ENCODE results near the gene ENTPD1. TPM values are rescaled to one million over a fixed set of nuclear protein-coding genes. Genes with fewer than 3 reads are reported as not detected.

The ENTPD1 gene
- total RNA-seq, 1 experiment from 2014 or later: not detected

DNA sequence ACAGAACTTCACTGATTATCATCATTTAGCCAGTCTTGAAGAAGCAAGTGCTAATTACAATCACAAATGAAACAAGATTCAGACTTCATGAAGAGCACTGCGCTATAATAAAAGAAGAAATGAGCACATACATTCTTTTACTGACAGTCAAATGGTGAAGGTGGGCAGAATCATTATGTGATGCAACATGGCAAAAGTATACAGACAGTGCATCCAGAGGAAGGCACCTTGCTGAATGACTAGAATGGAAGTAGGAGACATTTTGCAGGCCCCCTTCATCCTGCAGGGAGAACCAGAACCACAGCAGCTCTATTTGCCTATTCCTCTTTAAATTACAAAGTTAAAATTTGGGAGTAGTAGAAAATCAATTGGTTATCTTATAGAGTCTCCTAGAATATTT lies 120.8 kb downstream of the ENTPD1 start:
- Mint-ChIP-seq H3K27me3 (ENCODE audit: insufficient read depth, unreplicated experiment) (no peaks in the 10 kb centered on the region), H3K27ac (ENCODE audit: low read depth, unreplicated experiment) (no peak overlapping the region), H3K9me3 (ENCODE audit: unreplicated experiment) (no peaks in the 10 kb centered on the region), H3K4me3 (ENCODE audit: unreplicated experiment) (no peak overlapping the region), H3K36me3 (ENCODE audit: insufficient read depth, unreplicated experiment) (peaks cover 36% of the 10 kb centered on the region), H3K4me1 (ENCODE audit: insufficient read depth, unreplicated experiment) (no peaks in the 10 kb centered on the region)
- TF ChIP-seq, protein P1, sequence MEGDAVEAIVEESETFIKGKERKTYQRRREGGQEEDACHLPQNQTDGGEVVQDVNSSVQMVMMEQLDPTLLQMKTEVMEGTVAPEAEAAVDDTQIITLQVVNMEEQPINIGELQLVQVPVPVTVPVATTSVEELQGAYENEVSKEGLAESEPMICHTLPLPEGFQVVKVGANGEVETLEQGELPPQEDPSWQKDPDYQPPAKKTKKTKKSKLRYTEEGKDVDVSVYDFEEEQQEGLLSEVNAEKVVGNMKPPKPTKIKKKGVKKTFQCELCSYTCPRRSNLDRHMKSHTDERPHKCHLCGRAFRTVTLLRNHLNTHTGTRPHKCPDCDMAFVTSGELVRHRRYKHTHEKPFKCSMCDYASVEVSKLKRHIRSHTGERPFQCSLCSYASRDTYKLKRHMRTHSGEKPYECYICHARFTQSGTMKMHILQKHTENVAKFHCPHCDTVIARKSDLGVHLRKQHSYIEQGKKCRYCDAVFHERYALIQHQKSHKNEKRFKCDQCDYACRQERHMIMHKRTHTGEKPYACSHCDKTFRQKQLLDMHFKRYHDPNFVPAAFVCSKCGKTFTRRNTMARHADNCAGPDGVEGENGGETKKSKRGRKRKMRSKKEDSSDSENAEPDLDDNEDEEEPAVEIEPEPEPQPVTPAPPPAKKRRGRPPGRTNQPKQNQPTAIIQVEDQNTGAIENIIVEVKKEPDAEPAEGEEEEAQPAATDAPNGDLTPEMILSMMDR (IDR thresholded peaks at IDR 0.05; ENCODE audit: unreplicated experiment): no peak
- intact Hi-C loops (cut with micrococcal nuclease): no loop called here
- ChIA-PET CTCF (no interaction called here), POLR2A (no interaction called here)
- no peak for DNase-seq (ENCODE audit: unreplicated experiment)
- BruUV-seq (replicated peaks): no TSS peak

DNA sequence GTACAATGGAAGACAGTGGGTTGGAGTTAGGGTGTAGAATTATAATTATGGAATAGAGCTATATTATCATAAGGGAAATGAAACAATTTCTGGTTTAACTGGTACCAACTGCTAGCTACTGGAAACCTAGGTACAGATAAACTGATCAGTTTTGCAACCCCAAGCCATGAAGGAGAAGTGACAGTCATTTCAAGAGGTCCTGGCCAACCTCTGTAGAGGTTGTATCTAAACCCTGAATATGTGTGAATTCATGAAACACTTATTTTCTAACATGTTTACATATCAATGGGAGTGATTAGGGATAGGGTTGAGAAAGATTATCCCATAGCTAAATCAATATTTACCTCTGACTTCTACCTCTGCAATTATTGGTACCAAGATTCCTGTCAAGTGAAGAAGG lies 121.9 kb downstream of the ENTPD1 start:
- POLR2A ChIA-PET: no interaction called here
- TF ChIP-seq, protein P1 (IDR thresholded peaks at IDR 0.05; ENCODE audit: unreplicated experiment): no peak
- CTCF ChIA-PET: interaction anchor here (0.6 kb wide), 1 partner anchor 21 kb away, joined by 3 read pairs; no protein-coding TSS in a partner anchor
- Mint-ChIP-seq H3K36me3 (ENCODE audit: insufficient read depth, unreplicated experiment) (peaks cover 36% of the 10 kb centered on the region), H3K27ac (ENCODE audit: low read depth, unreplicated experiment) (no peak overlapping the region), H3K4me1 (ENCODE audit: insufficient read depth, unreplicated experiment) (no peaks in the 10 kb centered on the region), H3K9me3 (ENCODE audit: unreplicated experiment) (no peaks in the 10 kb centered on the region), H3K4me3 (ENCODE audit: unreplicated experiment) (no peak overlapping the region), H3K27me3 (ENCODE audit: insufficient read depth, unreplicated experiment) (no peaks in the 10 kb centered on the region)
- no TSS peak for BruUV-seq (replicated peaks)
- DNase-seq (ENCODE audit: unreplicated experiment): no peak
- intact Hi-C loops (cut with micrococcal nuclease): no loop called here

DNA sequence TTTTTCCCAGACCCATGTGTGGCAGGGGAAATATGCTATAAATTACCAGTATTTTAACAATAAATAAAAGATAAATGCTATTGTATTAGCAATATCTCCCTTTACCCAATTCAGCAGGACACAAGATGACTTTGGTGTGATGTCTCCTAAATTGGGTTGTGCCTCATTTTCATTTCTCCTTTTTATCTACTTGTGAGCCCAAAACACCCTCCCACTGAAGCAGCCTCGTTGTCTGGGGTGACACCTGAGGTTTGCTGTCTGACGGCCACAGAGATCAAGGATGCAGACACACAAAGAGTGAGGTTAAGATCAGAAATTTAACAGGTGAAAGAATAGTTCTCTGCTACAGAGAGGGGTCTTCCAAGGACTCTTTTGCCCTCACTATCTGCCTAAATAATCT lies 124.7 kb downstream of the ENTPD1 start:
- CTCF ChIA-PET: interaction anchor here (0.6 to 1.8 kb wide), 2 partner anchors 16 to 459 kb away, joined by 3 to 5 read pairs; no protein-coding TSS in a partner anchor
- Mint-ChIP-seq H3K36me3 (ENCODE audit: insufficient read depth, unreplicated experiment) (peaks cover 12% of the 10 kb centered on the region), H3K4me3 (ENCODE audit: unreplicated experiment) (no peak overlapping the region), H3K27me3 (ENCODE audit: insufficient read depth, unreplicated experiment) (no peaks in the 10 kb centered on the region), H3K27ac (ENCODE audit: low read depth, unreplicated experiment) (no peak overlapping the region), H3K9me3 (ENCODE audit: unreplicated experiment) (no peaks in the 10 kb centered on the region), H3K4me1 (ENCODE audit: insufficient read depth, unreplicated experiment) (no peaks in the 10 kb centered on the region)
- TF ChIP-seq, protein P1 (IDR thresholded peaks at IDR 0.05; ENCODE audit: unreplicated experiment): no peak
- no peak for DNase-seq (ENCODE audit: unreplicated experiment)
- POLR2A ChIA-PET: no interaction called here
- intact Hi-C loops (cut with micrococcal nuclease): no loop called here
- BruUV-seq (replicated peaks): no TSS peak

DNA sequence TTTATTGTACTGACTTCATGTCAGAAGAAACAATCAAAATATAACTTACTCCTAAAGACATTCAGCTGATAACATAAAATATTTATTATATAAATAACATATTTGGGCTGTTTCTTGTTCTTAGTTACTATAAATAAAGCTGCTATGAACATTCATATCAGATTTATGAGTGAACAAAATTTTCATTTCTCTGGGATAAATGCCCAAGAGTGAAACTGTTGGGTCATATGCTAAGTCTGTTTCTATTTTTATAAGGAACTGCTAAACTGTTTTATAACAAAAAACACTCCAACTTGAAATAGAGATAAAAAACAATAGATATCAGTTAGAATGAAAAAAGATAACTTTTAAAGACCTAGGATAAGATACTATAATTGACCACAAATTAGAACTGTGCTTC lies 125.4 kb downstream of the ENTPD1 start:
- CTCF ChIA-PET: interaction anchor here (1.8 kb wide), 1 partner anchor 16 kb away, joined by 5 read pairs; no protein-coding TSS in a partner anchor

More for the DNA sequence above, 125.4 kb downstream of the ENTPD1 start:
- no peaks in the 10 kb centered on the region for H3K9me3 Mint-ChIP-seq (ENCODE audit: unreplicated experiment)
- H3K27me3 Mint-ChIP-seq (ENCODE audit: insufficient read depth, unreplicated experiment): no peaks in the 10 kb centered on the region
- H3K27ac Mint-ChIP-seq (ENCODE audit: low read depth, unreplicated experiment): no peak overlapping the region
- intact Hi-C loops (cut with micrococcal nuclease): no loop called here
- DNase-seq (ENCODE audit: unreplicated experiment): no peak
- POLR2A ChIA-PET: no interaction called here
- H3K4me1 Mint-ChIP-seq (ENCODE audit: insufficient read depth, unreplicated experiment): no peaks in the 10 kb centered on the region
- peaks cover 11% of the 10 kb centered on the region for H3K36me3 Mint-ChIP-seq (ENCODE audit: insufficient read depth, unreplicated experiment)
- TF ChIP-seq, protein P1 (IDR thresholded peaks at IDR 0.05; ENCODE audit: unreplicated experiment): no peak
- no peak overlapping the region for H3K4me3 Mint-ChIP-seq (ENCODE audit: unreplicated experiment)
- no TSS peak for BruUV-seq (replicated peaks)
